Measurements from ENCODE around the gene SEC23A.

The SEC23A gene

GRCh38 chr14:38982837-38983236, 120.2 kb downstream of the SEC23A start:
- no peak for DNase-seq

- no peak for DNase-seq
Measured at GRCh38 chr14:38982278-38982677, 120.8 kb downstream of the SEC23A start.

All from stimulated activated CD4-positive, alpha-beta T cell treated with anti-CD3 and anti-CD28 coated beads, Interleukin-1b, Interleukin-23, amount 100 ng/mL, for 48 hours (primary cell).